ENCODE measurements around the gene DMXL1. TPM values are rescaled to one million over a fixed set of nuclear protein-coding genes. Genes with fewer than 3 reads are reported as not detected.

Gene DMXL1
- polyA plus RNA-seq, 1 of the 3 experiments (the other 2 are of a cell fraction) = 6.6 TPM

DNA sequence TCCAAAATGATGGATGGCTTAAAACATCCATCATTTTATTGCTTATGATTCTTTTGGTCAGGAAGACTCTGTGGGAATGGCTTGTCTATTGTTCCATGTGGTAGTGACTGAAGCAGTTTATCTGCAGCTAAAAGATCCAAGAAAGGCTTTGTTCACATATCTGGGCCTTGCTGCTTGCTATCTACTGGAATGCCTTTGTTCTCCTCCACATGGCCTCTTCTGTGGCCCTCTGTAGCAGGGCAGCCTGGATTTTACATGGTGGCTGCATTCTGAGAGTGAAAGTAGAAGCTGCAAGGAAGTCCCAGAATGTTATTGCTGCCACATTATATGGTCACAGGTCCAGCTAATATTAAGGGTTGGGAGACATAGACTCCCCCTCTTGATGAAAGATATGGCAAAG, 35.1 kb downstream of the DMXL1 start:
- H3F3A ChIP-seq (replicated peaks; ENCODE audit: insufficient read depth) = no peaks in the 10 kb centered on the region
- H2AFZ ChIP-seq (ENCODE audit: low read depth) = no peak overlapping the region
- no peaks in the 10 kb centered on the region for H3K9me3 ChIP-seq
- DNase-seq = no peak
- H3K36me3 ChIP-seq (replicated peaks in 1 of 2; ENCODE audit: control insufficient read depth in 1 of 2, insufficient read depth in 2 of 2, low read length in 1 of 2) = peaks cover 7 to 15% of the 10 kb centered on the region in 2 experiments
- H4K20me1 ChIP-seq (ENCODE audit: insufficient read depth) = no peaks in the 10 kb centered on the region
- TF ChIP-seq, protein P1, sequence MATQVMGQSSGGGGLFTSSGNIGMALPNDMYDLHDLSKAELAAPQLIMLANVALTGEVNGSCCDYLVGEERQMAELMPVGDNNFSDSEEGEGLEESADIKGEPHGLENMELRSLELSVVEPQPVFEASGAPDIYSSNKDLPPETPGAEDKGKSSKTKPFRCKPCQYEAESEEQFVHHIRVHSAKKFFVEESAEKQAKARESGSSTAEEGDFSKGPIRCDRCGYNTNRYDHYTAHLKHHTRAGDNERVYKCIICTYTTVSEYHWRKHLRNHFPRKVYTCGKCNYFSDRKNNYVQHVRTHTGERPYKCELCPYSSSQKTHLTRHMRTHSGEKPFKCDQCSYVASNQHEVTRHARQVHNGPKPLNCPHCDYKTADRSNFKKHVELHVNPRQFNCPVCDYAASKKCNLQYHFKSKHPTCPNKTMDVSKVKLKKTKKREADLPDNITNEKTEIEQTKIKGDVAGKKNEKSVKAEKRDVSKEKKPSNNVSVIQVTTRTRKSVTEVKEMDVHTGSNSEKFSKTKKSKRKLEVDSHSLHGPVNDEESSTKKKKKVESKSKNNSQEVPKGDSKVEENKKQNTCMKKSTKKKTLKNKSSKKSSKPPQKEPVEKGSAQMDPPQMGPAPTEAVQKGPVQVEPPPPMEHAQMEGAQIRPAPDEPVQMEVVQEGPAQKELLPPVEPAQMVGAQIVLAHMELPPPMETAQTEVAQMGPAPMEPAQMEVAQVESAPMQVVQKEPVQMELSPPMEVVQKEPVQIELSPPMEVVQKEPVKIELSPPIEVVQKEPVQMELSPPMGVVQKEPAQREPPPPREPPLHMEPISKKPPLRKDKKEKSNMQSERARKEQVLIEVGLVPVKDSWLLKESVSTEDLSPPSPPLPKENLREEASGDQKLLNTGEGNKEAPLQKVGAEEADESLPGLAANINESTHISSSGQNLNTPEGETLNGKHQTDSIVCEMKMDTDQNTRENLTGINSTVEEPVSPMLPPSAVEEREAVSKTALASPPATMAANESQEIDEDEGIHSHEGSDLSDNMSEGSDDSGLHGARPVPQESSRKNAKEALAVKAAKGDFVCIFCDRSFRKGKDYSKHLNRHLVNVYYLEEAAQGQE (IDR thresholded peaks at IDR 0.05; ENCODE audit: low read depth, low read length) = no peak
- TF ChIP-seq ELF1 (IDR thresholded peaks at IDR 0.05) (no peak), RCOR1 (IDR thresholded peaks at IDR 0.05; ENCODE audit: low read length) (no peak), NFIC (IDR thresholded peaks at IDR 0.05; ENCODE audit: borderline replicate concordance) (no peak), MEF2A (IDR thresholded peaks at IDR 0.05; ENCODE audit: borderline replicate concordance, low read depth) (no peak), FOXM1 (IDR thresholded peaks at IDR 0.05; ENCODE audit: low read depth) (no peak), FOXJ3 (CRISPR knock-in tag; IDR thresholded peaks at IDR 0.05) (no peak), FOSL2 (IDR thresholded peaks at IDR 0.05; ENCODE audit: borderline replicate concordance, low read depth) (no peak)
- H3K4me1 ChIP-seq (ENCODE audit: control insufficient read depth in 1 of 2, insufficient read depth in 2 of 2, low read depth in 1 of 2, low read length in 1 of 2) = no peaks in the 10 kb centered on the region
- H3K27me3 ChIP-seq (ENCODE audit: insufficient read depth) = no peaks in the 10 kb centered on the region
- H3K27ac ChIP-seq (ENCODE audit: low read depth in 2 of 2, low read length in 1 of 2) = no peak overlapping the region
- no peak overlapping the region for H3K4me3 ChIP-seq (ENCODE audit: low read depth in 2 of 2, low read length in 1 of 2)
- no peaks in the 10 kb centered on the region for H3K9me2 ChIP-seq
- H3K79me2 ChIP-seq (ENCODE audit: insufficient read depth) = no peaks in the 10 kb centered on the region
- ChIA-PET POLR2A (no interaction called here), CTCF (no interaction called here)
- H3K9ac ChIP-seq = no peak overlapping the region
- no peak overlapping the region for H3K4me2 ChIP-seq

DNA sequence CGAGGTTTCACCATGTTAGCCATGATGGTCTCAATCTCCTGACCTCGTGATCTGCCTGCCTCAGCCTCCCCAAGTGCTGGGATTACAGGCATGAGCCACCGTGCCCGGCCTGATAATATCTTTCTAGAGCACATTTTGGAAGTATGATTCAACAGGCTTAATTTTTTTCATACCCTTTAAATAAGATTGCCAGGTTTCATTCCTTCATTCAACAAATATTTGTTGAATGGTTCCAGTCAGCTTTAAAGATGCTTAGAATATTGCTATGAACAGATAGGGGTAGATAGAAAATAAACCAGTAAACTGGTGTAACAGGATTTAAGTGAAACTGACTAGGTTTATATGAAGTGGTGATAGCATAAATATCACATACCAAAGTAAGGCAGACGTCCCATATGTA, 41.3 kb downstream of the DMXL1 start:
- no peak for TF ChIP-seq GATA2 (CRISPR knock-in tag; IDR thresholded peaks at IDR 0.05)
- 92% methylated on average over 5 of the region's 5 CpGs for WGBS (ENCODE audit: low lambda C conversion rate)
- no peak for DNase-seq
- CTCF ChIA-PET = no interaction called here
- no peaks in the 10 kb centered on the region for H4K20me1 ChIP-seq (ENCODE audit: insufficient read depth)
- H3K4me3 ChIP-seq (ENCODE audit: low read depth in 2 of 2, low read length in 1 of 2) = no peak overlapping the region
- no peak overlapping the region for H2AFZ ChIP-seq (ENCODE audit: low read depth)
- H3K27me3 ChIP-seq (ENCODE audit: insufficient read depth) = no peaks in the 10 kb centered on the region
- peaks cover 3 to 32% of the 10 kb centered on the region in 2 experiments for H3K36me3 ChIP-seq (replicated peaks in 1 of 2; ENCODE audit: control insufficient read depth in 1 of 2, insufficient read depth in 2 of 2, low read length in 1 of 2)
- no peak overlapping the region for H3K27ac ChIP-seq (ENCODE audit: low read depth in 2 of 2, low read length in 1 of 2)
- no peaks in the 10 kb centered on the region for H3K4me1 ChIP-seq (ENCODE audit: control insufficient read depth in 1 of 2, insufficient read depth in 2 of 2, low read depth in 1 of 2, low read length in 1 of 2)
- H3K4me2 ChIP-seq = no peak overlapping the region
- no peaks in the 10 kb centered on the region for H3F3A ChIP-seq (replicated peaks; ENCODE audit: insufficient read depth)
- H3K9me3 ChIP-seq = no peaks in the 10 kb centered on the region
- POLR2A ChIA-PET = no interaction called here
- no peaks in the 10 kb centered on the region for H3K79me2 ChIP-seq (ENCODE audit: insufficient read depth)
- H3K9ac ChIP-seq = no peak overlapping the region
- no peaks in the 10 kb centered on the region for H3K9me2 ChIP-seq

DNA sequence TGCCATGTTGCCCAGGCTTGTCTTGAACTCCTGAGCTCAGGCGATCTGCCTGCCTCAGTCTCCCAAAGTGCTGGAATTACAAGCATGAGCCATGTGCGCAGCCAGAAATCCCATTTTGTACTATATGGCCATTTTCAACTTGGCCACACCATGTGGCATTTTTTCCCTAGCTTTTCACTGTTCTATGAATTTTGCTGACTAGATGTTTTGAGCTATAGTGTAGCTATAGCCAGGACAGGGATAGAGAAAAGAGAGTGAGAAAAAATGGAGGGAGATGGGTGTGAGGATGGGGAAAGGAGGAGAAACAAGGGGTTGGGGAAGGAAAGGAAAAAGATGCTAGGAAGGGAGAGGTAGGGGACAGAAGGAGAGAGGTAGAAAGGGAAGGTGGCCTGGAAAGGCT, 46.4 kb downstream of the DMXL1 start:
- no peaks in the 10 kb centered on the region for H3F3A ChIP-seq (replicated peaks; ENCODE audit: insufficient read depth)
- POLR2A ChIA-PET = no interaction called here
- no peak overlapping the region for H3K9ac ChIP-seq
- 95% methylated on average over 2 of the region's 2 CpGs for WGBS (ENCODE audit: low lambda C conversion rate)
- H3K27me3 ChIP-seq (ENCODE audit: insufficient read depth) = no peaks in the 10 kb centered on the region
- no peak for DNase-seq
- H3K4me2 ChIP-seq = no peak overlapping the region
- H3K4me3 ChIP-seq (ENCODE audit: low read depth in 2 of 2, low read length in 1 of 2) = no peak overlapping the region
- no peaks in the 10 kb centered on the region for H3K9me2 ChIP-seq
- H3K36me3 ChIP-seq (replicated peaks in 1 of 2; ENCODE audit: control insufficient read depth in 1 of 2, insufficient read depth in 2 of 2, low read length in 1 of 2) = peaks cover 5 to 33% of the 10 kb centered on the region in 2 experiments
- H4K20me1 ChIP-seq (ENCODE audit: insufficient read depth) = no peaks in the 10 kb centered on the region
- H3K9me3 ChIP-seq = no peaks in the 10 kb centered on the region
- H3K79me2 ChIP-seq (ENCODE audit: insufficient read depth) = no peaks in the 10 kb centered on the region
- no peak overlapping the region for H2AFZ ChIP-seq (ENCODE audit: low read depth)
- H3K27ac ChIP-seq (ENCODE audit: low read depth in 2 of 2, low read length in 1 of 2) = no peak overlapping the region
- CTCF ChIA-PET = interaction anchor here (1.5 kb wide), 1 partner anchor 20 kb away, joined by 3 read pairs; no protein-coding TSS in a partner anchor
- H3K4me1 ChIP-seq (ENCODE audit: control insufficient read depth in 1 of 2, insufficient read depth in 2 of 2, low read depth in 1 of 2, low read length in 1 of 2) = no peaks in the 10 kb centered on the region
- TF ChIP-seq GATA2 (CRISPR knock-in tag; IDR thresholded peaks at IDR 0.05) (no peak), RCOR1 (IDR thresholded peaks at IDR 0.05; ENCODE audit: low read length) (no peak), EP300 (IDR thresholded peaks at IDR 0.05; ENCODE audit: borderline replicate concordance in 1 of 2, low read depth in 1 of 2, low read length in 1 of 2) (no peak), NRF1 (IDR thresholded peaks at IDR 0.05; ENCODE audit: low read depth, low read length) (no peak), YY1 (IDR thresholded peaks at IDR 0.05; ENCODE audit: low read depth) (no peak), JUND (IDR thresholded peaks at IDR 0.05) (no peak)
- TF ChIP-seq, protein P2, sequence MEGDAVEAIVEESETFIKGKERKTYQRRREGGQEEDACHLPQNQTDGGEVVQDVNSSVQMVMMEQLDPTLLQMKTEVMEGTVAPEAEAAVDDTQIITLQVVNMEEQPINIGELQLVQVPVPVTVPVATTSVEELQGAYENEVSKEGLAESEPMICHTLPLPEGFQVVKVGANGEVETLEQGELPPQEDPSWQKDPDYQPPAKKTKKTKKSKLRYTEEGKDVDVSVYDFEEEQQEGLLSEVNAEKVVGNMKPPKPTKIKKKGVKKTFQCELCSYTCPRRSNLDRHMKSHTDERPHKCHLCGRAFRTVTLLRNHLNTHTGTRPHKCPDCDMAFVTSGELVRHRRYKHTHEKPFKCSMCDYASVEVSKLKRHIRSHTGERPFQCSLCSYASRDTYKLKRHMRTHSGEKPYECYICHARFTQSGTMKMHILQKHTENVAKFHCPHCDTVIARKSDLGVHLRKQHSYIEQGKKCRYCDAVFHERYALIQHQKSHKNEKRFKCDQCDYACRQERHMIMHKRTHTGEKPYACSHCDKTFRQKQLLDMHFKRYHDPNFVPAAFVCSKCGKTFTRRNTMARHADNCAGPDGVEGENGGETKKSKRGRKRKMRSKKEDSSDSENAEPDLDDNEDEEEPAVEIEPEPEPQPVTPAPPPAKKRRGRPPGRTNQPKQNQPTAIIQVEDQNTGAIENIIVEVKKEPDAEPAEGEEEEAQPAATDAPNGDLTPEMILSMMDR (IDR thresholded peaks at IDR 0.05) = no peak
- TF ChIP-seq, protein P1 (IDR thresholded peaks at IDR 0.05; ENCODE audit: low read depth, low read length) = no peak
